HepG2 (cell line): ENCODE data around the gene PRSS48. TPM values are rescaled to one million over a fixed set of nuclear protein-coding genes. Genes with fewer than 3 reads are reported as not detected.

Source experiments
- ADNP ChIP-seq: sonication (generic); formaldehyde crosslinking; IDR thresholded peaks from 2 replicates; pipeline ENCODE4 v1.4.0; 2020; ENCODE audit warnings: missing genetic modification reagents
- AHR ChIP-seq: IDR thresholded peaks from 2 replicates; pipeline ENCODE4 v1.6.1; 2018; ENCODE audit warnings: missing genetic modification reagents, missing compliant biosample characterization
- ATF4 ChIP-seq, 2 experiments: fragments of 450-650 bp in 1 of 2; sonication (generic) in 1 of 2; formaldehyde crosslinking; IDR thresholded peaks; 2 replicates each; pipeline versions ENCODE4 v1.5.0 to v1.8.0; 2020 to 2022; ENCODE audit warnings: mild to moderate bottlenecking in 1 of 2, missing genetic modification reagents in 1 of 2
- BHLHE40 ChIP-seq: IDR thresholded peaks from 2 replicates; pipeline ENCODE4 v1.6.1; 2011; ENCODE audit warnings: low read length, improper control_type of control experiment
- CEBPG ChIP-seq: IDR thresholded peaks from 2 replicates; pipeline ENCODE4 v1.6.1; 2016
- ERF ChIP-seq: IDR thresholded peaks from 2 replicates; pipeline ENCODE4 v1.6.1; 2018; ENCODE audit warnings: missing biosample characterization, missing genetic modification reagents
- FOXO1 ChIP-seq: sonication (generic); formaldehyde crosslinking; IDR thresholded peaks from 2 replicates; pipeline ENCODE4 v1.4.0; 2020; ENCODE audit warnings: missing genetic modification reagents
- GATAD2A ChIP-seq: IDR thresholded peaks from 2 replicates; pipeline ENCODE4 v1.6.1; 2016
- IRF1 ChIP-seq: sonication (generic); formaldehyde crosslinking; IDR thresholded peaks from 2 replicates; pipeline ENCODE4 v1.4.0; 2020; ENCODE audit warnings: low read depth, mild to moderate bottlenecking, missing genetic modification reagents
- KAT2B ChIP-seq: fragments of 150-350 bp; IDR thresholded peaks from 2 replicates; pipeline ENCODE4 v1.6.1; 2014; ENCODE audit warnings: low read depth, low read length, borderline replicate concordance
- MEIS2 ChIP-seq: sonication (generic); formaldehyde crosslinking; IDR thresholded peaks from 2 replicates; pipeline ENCODE4 v1.9.0; 2021; ENCODE audit warnings: mild to moderate bottlenecking, missing genetic modification reagents
- NAIF1 ChIP-seq: sonication (generic); formaldehyde crosslinking; IDR thresholded peaks from 2 replicates; pipeline ENCODE4 v1.5.0; 2020; ENCODE audit warnings: mild to moderate bottlenecking, missing genetic modification reagents, borderline replicate concordance
- NBN ChIP-seq: fragments of 450-650 bp; conservative IDR thresholded peaks from 2 replicates; pipeline ENCODE4 v1.6.1; 2017
- NFE2L2 ChIP-seq: fragments of 150-350 bp; IDR thresholded peaks from 2 replicates; pipeline ENCODE4 v1.6.1; 2014; ENCODE audit warnings: low read length
- NR2F2 ChIP-seq: IDR thresholded peaks from 2 replicates; pipeline ENCODE4 v1.6.1; 2012; ENCODE audit warnings: low read depth, inconsistent platforms, borderline replicate concordance
- POGK ChIP-seq: sonication (generic); formaldehyde crosslinking; conservative IDR thresholded peaks from 2 replicates; pipeline ENCODE4 v1.8.0; 2022; ENCODE audit warnings: mild to moderate bottlenecking, moderate library complexity, missing genetic modification reagents
- SCMH1 ChIP-seq: sonication (generic); formaldehyde crosslinking; IDR thresholded peaks from 2 replicates; pipeline ENCODE4 v1.9.0; 2021; ENCODE audit warnings: missing genetic modification reagents, mild to moderate bottlenecking, borderline replicate concordance
- THYN1 ChIP-seq: sonication (generic); formaldehyde crosslinking; IDR thresholded peaks from 2 replicates; pipeline ENCODE4 v1.8.1; 2023; ENCODE audit warnings: low read depth, mild to moderate bottlenecking, moderate library complexity, missing genetic modification reagents, borderline replicate concordance
- ZBTB21 ChIP-seq: sonication (generic); formaldehyde crosslinking; IDR thresholded peaks from 2 replicates; pipeline ENCODE4 v1.4.0; 2020; ENCODE audit warnings: missing genetic modification reagents
- ZBTB8A ChIP-seq: sonication (generic); formaldehyde crosslinking; IDR thresholded peaks from 2 replicates; pipeline ENCODE4 v1.4.0; 2020; ENCODE audit warnings: mild to moderate bottlenecking, low read depth, missing genetic modification reagents, borderline replicate concordance
- ZNF33B ChIP-seq: sonication (generic); formaldehyde crosslinking; IDR thresholded peaks from 2 replicates; pipeline ENCODE4 v1.5.1; 2020; ENCODE audit warnings: mild to moderate bottlenecking, missing genetic modification reagents
- ZNF383 ChIP-seq: sonication (generic); formaldehyde crosslinking; IDR thresholded peaks from 2 replicates; pipeline ENCODE4 v1.4.0; 2020; ENCODE audit warnings: missing genetic modification reagents, mild to moderate bottlenecking, borderline replicate concordance
- ZNF510 ChIP-seq: sonication (generic); formaldehyde crosslinking; IDR thresholded peaks from 2 replicates; pipeline ENCODE4 v1.4.0; 2020; ENCODE audit warnings: low read depth, mild to moderate bottlenecking, missing genetic modification reagents
- ZNF576 ChIP-seq: sonication (generic); formaldehyde crosslinking; IDR thresholded peaks from 2 replicates; pipeline ENCODE4 v1.4.0; 2020; ENCODE audit warnings: mild to moderate bottlenecking, missing genetic modification reagents
- ZNF780A ChIP-seq: sonication (generic); formaldehyde crosslinking; IDR thresholded peaks from 2 replicates; pipeline ENCODE4 v1.8.0; 2022; ENCODE audit warnings: mild to moderate bottlenecking, missing genetic modification reagents, moderate library complexity
- ZSCAN22 ChIP-seq: sonication (generic); formaldehyde crosslinking; IDR thresholded peaks from 2 replicates; pipeline ENCODE4 v1.4.0; 2020; ENCODE audit warnings: mild to moderate bottlenecking, missing genetic modification reagents
- polyA plus RNA-seq, 8 experiments: library from polyadenylated mRNA; depleted of rRNA in 3 of 8; stranded (reverse) in 7 of 8; unstranded in 1 of 8; fragments of >200 nt; fragmentation: Illumina TruSeq in 4 of 8; extraction: Trizol in 4 of 8; gene quantifications; 2 replicates each; pipeline versions ENCODE4 v1.2.1 to v1.2.3, GENCODE V29; 2011 to 2016; ENCODE audit warnings: low read depth in 4 of 8, missing spikeins in 1 of 8, mixed read lengths in 1 of 8; ENCODE audit not compliant: insufficient read depth in 1 of 8
- total RNA-seq, 5 experiments: library from RNA; depleted of rRNA; stranded (reverse); fragments of >200 nt; fragmentation: Illumina TruSeq; extraction: Trizol; gene quantifications; 2 replicates each; pipeline ENCODE4 v1.2.3, GENCODE V29; 2016; ENCODE audit warnings: low read depth in 1 of 5

Gene PRSS48
- total and polyA plus RNA-seq, 2 of the 13 experiments (the other 11 are each of a cell fraction or from before 2014, with no cell fraction given), result not detected

GRCh38 chr4:151267822-151268535 is 9.0 kb upstream of the PRSS48 start (continued):
- TF ChIP-seq ADNP (CRISPR knock-in tag) (no peak), NR2F2 (no peak), ZBTB8A (CRISPR knock-in tag) (no peak), ZBTB21 (CRISPR knock-in tag) (peak; percentile 84; the same call in 1 of the 2 replicates), ZNF780A (CRISPR knock-in tag) (no peak), NBN (no peak), ZNF383 (CRISPR knock-in tag) (no peak), POGK (CRISPR knock-in tag) (no peak), KAT2B (no peak), BHLHE40 (no peak), MEIS2 (CRISPR knock-in tag) (0 out of 2 replicates have a peak, but pooled peaks have one; percentile 36), THYN1 (no peak), CEBPG (CRISPR knock-in tag) (peak; percentile 90), GATAD2A (CRISPR knock-in tag) (peak; percentile 77), SCMH1 (CRISPR knock-in tag) (no peak), ZSCAN22 (CRISPR knock-in tag) (no peak), ATF4 (CRISPR knock-in tag; IDR thresholded peaks at IDR 0.05) (peak in 1 of 2 experiments; percentile 60; a peak in 1 of 4 replicates), FOXO1 (CRISPR knock-in tag) (no peak; the same call in 1 of the 2 replicates), AHR (CRISPR knock-in tag) (no peak), ERF (CRISPR knock-in tag) (no peak), ZNF33B (no peak), ZNF510 (CRISPR knock-in tag) (no peak), NFE2L2 (no peak), ZNF576 (CRISPR knock-in tag) (no peak), NAIF1 (CRISPR knock-in tag) (no peak), IRF1 (CRISPR knock-in tag) (no peak)
